Measurements from ENCODE around the gene SYNM. TPM values are rescaled to one million over a fixed set of nuclear protein-coding genes. Genes with fewer than 3 reads are reported as not detected.
A peak's percentile ranks its signal among the peaks of the same experiment; 100 is the strongest.

The SYNM gene
- total and polyA plus RNA-seq, 7 experiments from 2014 or later, result 0.17 to 6.0 (median 1.6) TPM

- peak in 1 of 9 donors; percentile 8 for DNase-seq
- no peaks in the 10 kb centered on the region for H3K4me1 ChIP-seq (ENCODE audit: control insufficient read depth in 2 of 2, insufficient read depth in 2 of 2, low read length in 2 of 2)
- H3K27ac ChIP-seq (ENCODE audit: low read depth, low read length), result no peak overlapping the region
- H3K27me3 Mint-ChIP-seq, result peaks cover 0 to 10% (median under 1%) of the 10 kb centered on the region in 5 donors
- intact Hi-C loops (cut with micrococcal nuclease), result no loop called here
- CTCF ChIA-PET, result interaction anchor here (1.5 kb wide), 1 partner anchor 11 kb away, joined by 4 read pairs; no protein-coding TSS in a partner anchor
- H3K27me3 ChIP-seq (ENCODE audit: control insufficient read depth in 2 of 2, insufficient read depth in 2 of 2, low read length in 2 of 2), result no peaks in the 10 kb centered on the region
- ATAC-seq, result no peak
- H3K4me1 Mint-ChIP-seq, result peaks cover 0 to 6% (median 0%) of the 10 kb centered on the region in 7 donors
- H3K4me3 ChIP-seq (ENCODE audit: low read length), result no peak overlapping the region
- no peaks in the 10 kb centered on the region for H3K9me3 ChIP-seq (ENCODE audit: control insufficient read depth in 2 of 3, low read length in 3 of 3)
- H3K36me3 ChIP-seq (ENCODE audit: control insufficient read depth in 2 of 3, insufficient read depth in 3 of 3, low read length in 3 of 3), result no peaks in the 10 kb centered on the region
- no peaks in the 10 kb centered on the region for H3K9me3 Mint-ChIP-seq
- POLR2A ChIA-PET, result no interaction called here
- no peaks in the 10 kb centered on the region for H3K36me3 Mint-ChIP-seq
- H3K27ac Mint-ChIP-seq, result no peak overlapping the region
- no peak overlapping the region for H3K4me3 Mint-ChIP-seq
Observed at GRCh38 chr15:99090938-99091337, 13.9 kb upstream of the SYNM start.

GRCh38 chr15:99092554-99093172 is 12.2 kb upstream of the SYNM start:
- Histone ChIP-seq H3K36me3 (ENCODE audit: control insufficient read depth in 2 of 3, insufficient read depth in 3 of 3, low read length in 3 of 3) (no peaks in the 10 kb centered on the region), H3K9me3 (ENCODE audit: control insufficient read depth in 2 of 3, low read length in 3 of 3) (no peaks in the 10 kb centered on the region), H3K27ac (ENCODE audit: low read depth, low read length) (no peak overlapping the region), H3K4me3 (ENCODE audit: low read length) (no peak overlapping the region), H3K27me3 (ENCODE audit: control insufficient read depth in 2 of 2, insufficient read depth in 2 of 2, low read length in 2 of 2) (no peaks in the 10 kb centered on the region), H3K4me1 (ENCODE audit: control insufficient read depth in 2 of 2, insufficient read depth in 2 of 2, low read length in 2 of 2) (no peaks in the 10 kb centered on the region)
- H3K4me1 Mint-ChIP-seq, result peaks cover 0 to 6% (median 0%) of the 10 kb centered on the region in 7 donors
- no peaks in the 10 kb centered on the region for H3K9me3 Mint-ChIP-seq
- ATAC-seq (no peak), DNase-seq (peak in 1 of 9 donors; percentile 13)
- ChIA-PET CTCF (interaction anchor here (1.5 kb wide), 1 partner anchor 13 kb away, joined by 4 read pairs; no protein-coding TSS in a partner anchor), POLR2A (no interaction called here)
- no peak overlapping the region for H3K27ac Mint-ChIP-seq
- H3K4me3 Mint-ChIP-seq, result no peak overlapping the region
- no peaks in the 10 kb centered on the region for H3K36me3 Mint-ChIP-seq
- peaks cover 0 to 24% (median 9%) of the 10 kb centered on the region in 5 donors for H3K27me3 Mint-ChIP-seq
- intact Hi-C loops (cut with micrococcal nuclease), result no loop called here

GRCh38 chr15:99095626-99096025 is 9.3 kb upstream of the SYNM start:
- Mint-ChIP-seq H3K4me3 (no peak overlapping the region), H3K27me3 (peaks cover 16 to 47% (median 24%) of the 10 kb centered on the region in 5 donors), H3K36me3 (no peaks in the 10 kb centered on the region), H3K4me1 (peaks cover 0 to 2% (median 0%) of the 10 kb centered on the region in 7 donors), H3K27ac (no peak overlapping the region), H3K9me3 (peaks cover 0 to 2% (median 0%) of the 10 kb centered on the region in 11 donors)
- Histone ChIP-seq H3K27me3 (ENCODE audit: control insufficient read depth in 2 of 2, insufficient read depth in 2 of 2, low read length in 2 of 2) (no peaks in the 10 kb centered on the region), H3K4me3 (ENCODE audit: low read length) (no peak overlapping the region), H3K27ac (ENCODE audit: low read depth, low read length) (no peak overlapping the region), H3K36me3 (ENCODE audit: control insufficient read depth in 2 of 3, insufficient read depth in 3 of 3, low read length in 3 of 3) (no peaks in the 10 kb centered on the region), H3K4me1 (ENCODE audit: control insufficient read depth in 2 of 2, insufficient read depth in 2 of 2, low read length in 2 of 2) (no peaks in the 10 kb centered on the region), H3K9me3 (ENCODE audit: control insufficient read depth in 2 of 3, low read length in 3 of 3) (no peaks in the 10 kb centered on the region)
- ChIA-PET POLR2A (no interaction called here), CTCF (no interaction called here)
- intact Hi-C loops (cut with micrococcal nuclease), result no loop called here
- no peak for ATAC-seq
- DNase-seq, result no peak

GRCh38 chr15:99096173-99096893 is 8.5 kb upstream of the SYNM start:
- DNase-seq (no peak), ATAC-seq (no peak)
- Histone ChIP-seq H3K27me3 (ENCODE audit: control insufficient read depth in 2 of 2, insufficient read depth in 2 of 2, low read length in 2 of 2) (no peaks in the 10 kb centered on the region), H3K4me3 (ENCODE audit: low read length) (no peak overlapping the region), H3K36me3 (ENCODE audit: control insufficient read depth in 2 of 3, insufficient read depth in 3 of 3, low read length in 3 of 3) (no peaks in the 10 kb centered on the region), H3K9me3 (ENCODE audit: control insufficient read depth in 2 of 3, low read length in 3 of 3) (no peaks in the 10 kb centered on the region), H3K4me1 (ENCODE audit: control insufficient read depth in 2 of 2, insufficient read depth in 2 of 2, low read length in 2 of 2) (no peaks in the 10 kb centered on the region), H3K27ac (ENCODE audit: low read depth, low read length) (no peak overlapping the region)
- Mint-ChIP-seq H3K9me3 (peaks cover 0 to 2% (median 0%) of the 10 kb centered on the region in 11 donors), H3K4me3 (no peak overlapping the region), H3K36me3 (no peaks in the 10 kb centered on the region), H3K4me1 (peaks cover 0 to 4% (median 0%) of the 10 kb centered on the region in 7 donors), H3K27ac (no peak overlapping the region), H3K27me3 (peaks cover 18 to 50% (median 24%) of the 10 kb centered on the region in 5 donors)
- ChIA-PET POLR2A (no interaction called here), CTCF (no interaction called here)
- intact Hi-C loops (cut with micrococcal nuclease), result no loop called here

- Histone ChIP-seq H3K36me3 (ENCODE audit: control insufficient read depth in 2 of 3, insufficient read depth in 3 of 3, low read length in 3 of 3) (no peaks in the 10 kb centered on the region), H3K9me3 (ENCODE audit: control insufficient read depth in 2 of 3, low read length in 3 of 3) (no peaks in the 10 kb centered on the region), H3K27ac (ENCODE audit: low read depth, low read length) (no peak overlapping the region), H3K27me3 (ENCODE audit: control insufficient read depth in 2 of 2, insufficient read depth in 2 of 2, low read length in 2 of 2) (no peaks in the 10 kb centered on the region), H3K4me1 (ENCODE audit: control insufficient read depth in 2 of 2, insufficient read depth in 2 of 2, low read length in 2 of 2) (no peaks in the 10 kb centered on the region), H3K4me3 (ENCODE audit: low read length) (no peak overlapping the region)
- Mint-ChIP-seq H3K9me3 (peaks cover 0 to 2% (median 0%) of the 10 kb centered on the region in 11 donors), H3K27me3 (peaks cover 25 to 56% (median 30%) of the 10 kb centered on the region in 5 donors), H3K36me3 (no peaks in the 10 kb centered on the region), H3K27ac (no peak overlapping the region), H3K4me1 (peaks cover 0 to 4% (median 0%) of the 10 kb centered on the region in 7 donors), H3K4me3 (peak overlapping the region in 1 of 10 donors; percentile 34)
- intact Hi-C loops (cut with micrococcal nuclease), result no loop called here
- ChIA-PET POLR2A (no interaction called here), CTCF (no interaction called here)
- DNase-seq (no peak), ATAC-seq (no peak)
Observed at GRCh38 chr15:99096894-99097426, 7.9 kb upstream of the SYNM start.

GRCh38 chr15:99097441-99098410 is 7.2 kb upstream of the SYNM start:
- intact Hi-C loops (cut with micrococcal nuclease), result no loop called here
- ChIA-PET POLR2A (no interaction called here), CTCF (no interaction called here)
- Mint-ChIP-seq H3K27me3 (peaks cover 29 to 64% (median 37%) of the 10 kb centered on the region in 5 donors), H3K9me3 (peaks cover 0 to 2% (median 0%) of the 10 kb centered on the region in 11 donors), H3K4me1 (peaks cover 0 to 4% (median 0%) of the 10 kb centered on the region in 7 donors), H3K27ac (peak overlapping the region in 1 of 9 donors; percentile 7), H3K36me3 (no peaks in the 10 kb centered on the region), H3K4me3 (peak overlapping the region in 1 of 10 donors; percentile 14)
- H3K27me3 ChIP-seq (ENCODE audit: control insufficient read depth in 2 of 2, insufficient read depth in 2 of 2, low read length in 2 of 2), result no peaks in the 10 kb centered on the region
- H3K36me3 ChIP-seq (ENCODE audit: control insufficient read depth in 2 of 3, insufficient read depth in 3 of 3, low read length in 3 of 3), result no peaks in the 10 kb centered on the region
- H3K9me3 ChIP-seq (ENCODE audit: control insufficient read depth in 2 of 3, low read length in 3 of 3), result no peaks in the 10 kb centered on the region
- H3K4me1 ChIP-seq (ENCODE audit: control insufficient read depth in 2 of 2, insufficient read depth in 2 of 2, low read length in 2 of 2), result no peaks in the 10 kb centered on the region
- DNase-seq (no peak), ATAC-seq (no peak)
- H3K4me3 ChIP-seq (ENCODE audit: low read length), result no peak overlapping the region
- H3K27ac ChIP-seq (ENCODE audit: low read depth, low read length), result no peak overlapping the region

Data from naive thymus-derived CD4-positive, alpha-beta T cell (primary cell).